Panc1 (cell line): Measurements from ENCODE around the gene MAL.

ENCODE experiments used
- SIN3A ChIP-seq: IDR thresholded peaks from 2 replicates; pipeline ENCODE4 v1.6.1; 2012; ENCODE audit warnings: low read depth, mild to moderate bottlenecking, low read length, moderate library complexity, borderline replicate concordance; ENCODE audit not compliant: insufficient read depth
- TF ChIP-seq, protein P1 (sequence below): fragments of 450-650 bp; IDR thresholded peaks from 2 replicates; pipeline ENCODE4 v1.5.1; 2017; ENCODE audit warnings: mild to moderate bottlenecking

GRCh38 chr2:94999431-94999883 is 26.1 kb upstream of the MAL start:
- no peak for TF ChIP-seq SIN3A
- TF ChIP-seq, protein P1, sequence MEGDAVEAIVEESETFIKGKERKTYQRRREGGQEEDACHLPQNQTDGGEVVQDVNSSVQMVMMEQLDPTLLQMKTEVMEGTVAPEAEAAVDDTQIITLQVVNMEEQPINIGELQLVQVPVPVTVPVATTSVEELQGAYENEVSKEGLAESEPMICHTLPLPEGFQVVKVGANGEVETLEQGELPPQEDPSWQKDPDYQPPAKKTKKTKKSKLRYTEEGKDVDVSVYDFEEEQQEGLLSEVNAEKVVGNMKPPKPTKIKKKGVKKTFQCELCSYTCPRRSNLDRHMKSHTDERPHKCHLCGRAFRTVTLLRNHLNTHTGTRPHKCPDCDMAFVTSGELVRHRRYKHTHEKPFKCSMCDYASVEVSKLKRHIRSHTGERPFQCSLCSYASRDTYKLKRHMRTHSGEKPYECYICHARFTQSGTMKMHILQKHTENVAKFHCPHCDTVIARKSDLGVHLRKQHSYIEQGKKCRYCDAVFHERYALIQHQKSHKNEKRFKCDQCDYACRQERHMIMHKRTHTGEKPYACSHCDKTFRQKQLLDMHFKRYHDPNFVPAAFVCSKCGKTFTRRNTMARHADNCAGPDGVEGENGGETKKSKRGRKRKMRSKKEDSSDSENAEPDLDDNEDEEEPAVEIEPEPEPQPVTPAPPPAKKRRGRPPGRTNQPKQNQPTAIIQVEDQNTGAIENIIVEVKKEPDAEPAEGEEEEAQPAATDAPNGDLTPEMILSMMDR, result no peak
